Measurements from ENCODE around the gene RAB5A.
"Not testable (repeated sequence)": the region's sequence is repeated elsewhere in the genome, so short reads cannot be mapped to it uniquely, and the experiment has no call there.

RAB5A gene

DNA sequence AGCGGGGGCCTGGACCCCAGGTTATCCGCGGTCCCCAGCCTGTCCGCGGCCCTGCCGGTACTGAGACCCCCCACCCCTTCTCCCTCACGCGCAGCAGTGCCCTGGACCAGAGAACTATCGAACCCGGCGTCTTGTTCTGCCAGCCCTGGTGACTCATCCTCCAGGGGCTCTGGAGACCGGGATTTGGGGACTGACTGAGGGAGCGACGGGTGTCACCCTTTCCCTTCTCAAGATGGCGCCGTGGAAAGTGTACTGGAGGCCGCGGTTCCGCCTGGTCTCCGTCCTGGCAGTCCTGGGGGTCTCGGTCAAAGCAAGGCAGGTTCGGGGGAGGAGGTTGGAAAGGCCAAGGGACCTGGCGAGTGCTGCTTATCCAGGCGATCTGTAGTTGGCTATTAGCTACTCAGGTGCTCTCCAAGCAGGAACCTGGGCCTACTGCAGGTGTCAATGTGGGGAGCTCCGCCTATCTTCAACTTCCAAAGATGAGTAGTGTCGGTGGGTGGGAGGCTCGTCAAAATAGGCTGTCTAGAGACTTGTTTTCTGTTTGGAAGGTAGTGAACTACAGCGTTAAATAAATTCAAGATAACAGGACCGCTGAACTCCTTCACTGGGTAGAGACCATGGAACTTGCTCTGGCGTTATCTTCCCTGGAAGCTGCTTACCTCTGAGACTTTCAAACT lies 790 bp downstream of the RAB5A start:
- DNase-seq (ENCODE audit: low read depth in 2 of 2), result peak; percentile 21 to 44

DNA sequence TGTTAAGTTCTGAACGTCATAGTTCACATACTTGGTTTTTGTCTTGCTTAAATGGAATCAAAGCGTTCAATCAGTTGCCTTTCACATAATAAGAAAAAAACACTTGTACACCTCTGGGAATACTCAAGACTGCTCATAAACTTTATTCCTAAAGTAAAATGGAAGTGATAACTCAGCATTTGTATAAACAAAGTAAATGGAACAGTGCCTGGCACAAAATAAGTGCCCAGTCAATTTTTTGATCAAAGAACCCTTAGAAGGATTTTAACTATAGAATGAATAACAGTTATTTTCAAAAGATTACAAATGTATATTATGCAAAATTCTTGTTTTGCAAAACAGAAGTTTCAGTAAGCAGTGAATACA lies 1.3 kb downstream of the RAB5A start:
- DNase-seq (ENCODE audit: low read depth in 2 of 2), result no peak

DNA sequence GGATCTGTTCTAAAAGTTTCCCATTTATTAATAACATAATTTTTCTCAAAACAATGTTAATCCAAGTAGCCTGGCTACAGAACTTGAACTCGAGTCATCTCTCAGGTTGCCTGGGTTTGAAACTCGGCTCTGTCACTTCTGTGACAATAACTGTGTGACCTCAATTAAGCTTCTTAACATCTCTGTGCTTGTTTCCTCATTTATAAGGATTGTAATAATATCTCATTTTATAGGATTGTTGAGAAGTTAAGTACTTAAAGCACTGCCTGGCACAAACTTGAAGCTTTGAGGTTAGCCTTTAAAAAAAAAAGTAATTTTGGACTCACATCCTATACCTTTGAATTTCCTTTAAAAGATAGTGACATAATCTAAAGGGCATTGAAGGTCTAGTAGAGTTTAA lies 3.4 kb downstream of the RAB5A start:
- DNase-seq (ENCODE audit: low read depth in 2 of 2), result no peak

DNA sequence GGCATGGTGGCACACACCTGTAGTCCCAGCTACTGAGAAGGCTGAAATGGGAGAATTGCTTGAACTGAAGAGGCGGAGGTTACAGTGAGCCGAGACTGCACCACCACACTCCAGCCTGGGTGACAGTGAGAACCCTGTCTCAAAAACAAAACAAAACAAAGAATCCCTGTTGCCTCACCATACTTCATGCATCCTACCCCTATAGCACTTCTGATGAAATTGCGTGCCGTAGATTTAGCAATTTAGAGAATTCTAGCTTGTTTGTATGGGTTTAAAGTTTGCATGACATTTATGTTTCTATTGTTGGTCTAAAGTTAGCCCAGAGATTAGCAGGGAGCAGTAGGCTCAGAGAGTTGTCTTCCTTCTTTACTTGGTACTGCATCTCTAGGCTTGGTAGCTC lies 7.8 kb downstream of the RAB5A start:
- DNase-seq (ENCODE audit: low read depth in 2 of 2), result no peak

DNA sequence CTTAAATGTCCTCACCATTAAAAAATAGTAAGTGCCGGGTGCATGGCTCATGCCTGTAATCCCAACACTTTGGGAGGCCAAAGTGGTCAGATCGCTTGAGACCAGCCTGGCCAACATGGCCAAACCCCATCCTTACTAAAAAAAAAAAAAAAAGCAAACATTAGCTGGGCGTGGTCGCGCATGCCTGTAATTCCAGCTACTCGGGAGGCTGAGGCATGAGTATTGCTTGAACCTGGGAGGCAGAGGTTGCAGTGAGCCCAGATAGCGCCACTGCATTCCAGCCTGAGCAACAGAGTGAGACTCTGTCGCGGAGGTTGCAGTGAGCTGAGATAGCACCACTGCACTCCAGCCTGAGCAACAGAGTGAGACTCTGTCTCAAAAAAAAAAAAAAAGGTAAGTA lies 10.5 kb downstream of the RAB5A start:
- DNase-seq (ENCODE audit: low read depth in 2 of 2), result not testable (repeated sequence)

DNA sequence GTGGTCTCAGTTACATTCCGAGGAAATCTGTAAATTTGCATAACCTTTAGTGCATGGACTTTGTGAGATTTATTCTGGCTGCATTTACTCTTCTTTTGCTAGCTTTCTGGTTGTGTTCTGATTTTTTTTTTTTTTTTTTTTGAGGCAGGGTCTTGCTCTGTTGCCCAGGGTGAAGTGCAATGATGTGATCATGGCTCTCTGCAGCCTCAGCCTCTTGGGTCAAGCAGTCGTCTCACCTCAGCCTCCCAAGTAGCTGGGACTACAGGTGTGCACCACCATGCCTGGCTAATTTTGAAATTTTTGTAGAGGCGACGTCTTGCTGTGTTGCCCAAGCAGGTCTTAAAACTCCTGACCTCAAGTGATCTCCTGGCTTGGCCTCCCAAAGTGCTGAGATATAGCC lies 12.6 kb downstream of the RAB5A start:
- DNase-seq (ENCODE audit: low read depth in 2 of 2), result no peak

DNA sequence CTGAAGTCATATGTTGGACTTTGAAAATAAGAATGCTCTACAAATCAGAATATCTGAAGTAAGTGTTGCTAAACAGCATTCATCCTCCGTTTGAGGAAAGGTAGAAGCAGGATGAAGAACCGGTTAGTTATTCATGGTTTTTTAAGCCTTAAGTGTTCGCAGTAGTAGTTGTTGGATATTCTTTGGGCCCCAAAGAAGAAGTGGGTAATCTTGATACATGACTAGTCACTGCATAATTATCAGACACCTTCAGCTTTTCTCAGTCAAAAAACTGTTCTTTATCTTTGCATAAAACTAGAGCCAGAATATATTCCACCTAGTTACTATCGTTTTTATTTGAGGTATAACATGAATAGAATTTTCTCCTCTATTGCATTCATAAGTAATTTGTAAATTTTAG lies 13.8 kb downstream of the RAB5A start:
- no peak for DNase-seq (ENCODE audit: low read depth in 2 of 2)

DNA sequence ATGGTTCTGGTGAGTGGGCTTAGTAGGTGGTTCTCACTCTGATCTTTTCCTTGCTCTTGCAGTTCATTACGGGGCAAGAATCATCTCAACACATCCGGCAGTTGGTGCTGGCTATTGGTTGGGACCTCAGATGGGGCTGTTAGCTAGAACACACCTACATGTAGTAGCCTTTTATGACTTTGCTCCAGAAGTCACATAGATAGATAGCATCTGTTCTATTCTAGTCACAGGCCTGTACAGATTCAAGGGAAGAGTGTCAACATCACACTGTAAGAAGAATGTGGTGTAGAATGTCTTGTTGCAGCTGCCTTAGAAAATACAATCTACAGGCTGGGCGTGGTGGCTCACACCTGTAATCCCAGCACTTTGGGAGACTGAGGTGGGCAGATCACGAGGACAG lies 15.1 kb downstream of the RAB5A start:
- DNase-seq (ENCODE audit: low read depth in 2 of 2), result no peak

DNA sequence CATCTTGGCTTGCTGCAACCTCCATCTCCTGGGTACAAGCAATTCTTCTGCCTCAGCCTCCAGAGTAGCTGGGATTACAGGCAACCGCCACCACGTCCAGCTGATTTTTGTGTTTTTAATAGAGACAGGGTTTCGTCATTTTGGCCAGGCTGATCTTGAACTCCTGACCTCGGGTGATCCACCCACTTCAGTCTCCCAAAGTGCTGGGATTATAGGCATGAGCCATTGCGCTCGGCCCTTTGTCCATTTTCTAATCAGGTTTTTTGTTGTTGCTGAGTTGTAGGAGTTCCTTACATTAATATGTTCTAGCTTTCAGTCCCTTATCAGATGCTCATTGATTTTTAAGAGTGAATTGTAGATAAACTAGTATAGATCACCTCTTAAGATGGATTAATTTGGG lies 20.3 kb downstream of the RAB5A start:
- DNase-seq (ENCODE audit: low read depth in 2 of 2), result no peak

DNA sequence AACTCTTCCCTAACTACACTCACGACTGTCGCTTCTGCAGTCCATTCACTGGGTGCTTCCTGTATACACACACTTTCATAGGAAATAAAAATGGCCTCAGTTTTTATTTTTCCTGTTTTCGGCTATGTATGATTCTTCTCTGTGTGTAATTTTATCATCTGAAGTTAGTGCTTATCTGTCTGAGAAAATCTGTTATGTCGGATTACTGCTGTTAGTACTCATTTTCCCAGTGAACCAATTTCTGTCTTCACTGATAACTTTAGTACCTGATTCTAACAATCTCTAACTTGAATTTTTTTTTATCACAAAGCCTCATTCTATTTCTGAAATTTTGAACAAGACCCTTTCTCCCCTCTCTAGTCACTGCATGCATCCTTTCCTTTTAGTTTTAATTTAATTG lies 20.9 kb downstream of the RAB5A start:
- no peak for DNase-seq (ENCODE audit: low read depth in 2 of 2)

DNA sequence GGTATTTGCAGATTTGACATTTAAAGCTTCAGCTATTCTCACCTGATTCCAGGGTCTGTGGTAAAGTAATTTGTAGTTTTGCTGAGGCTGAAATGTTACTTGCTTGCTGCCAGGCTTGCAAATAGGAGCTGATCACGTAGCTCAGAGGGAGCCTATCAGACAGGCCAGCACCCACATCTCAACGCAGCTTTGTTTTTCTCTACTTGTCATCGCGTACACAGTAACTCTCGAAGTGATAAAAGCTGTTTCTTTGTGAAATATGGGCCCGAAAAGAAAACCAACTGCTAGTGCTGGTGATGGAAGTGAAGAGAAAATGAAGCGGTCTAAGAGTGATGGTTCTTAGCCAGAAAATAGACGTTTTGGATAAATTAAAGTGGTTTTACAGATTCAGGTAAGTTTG lies 23.4 kb downstream of the RAB5A start:
- no peak for DNase-seq (ENCODE audit: low read depth in 2 of 2)

DNA sequence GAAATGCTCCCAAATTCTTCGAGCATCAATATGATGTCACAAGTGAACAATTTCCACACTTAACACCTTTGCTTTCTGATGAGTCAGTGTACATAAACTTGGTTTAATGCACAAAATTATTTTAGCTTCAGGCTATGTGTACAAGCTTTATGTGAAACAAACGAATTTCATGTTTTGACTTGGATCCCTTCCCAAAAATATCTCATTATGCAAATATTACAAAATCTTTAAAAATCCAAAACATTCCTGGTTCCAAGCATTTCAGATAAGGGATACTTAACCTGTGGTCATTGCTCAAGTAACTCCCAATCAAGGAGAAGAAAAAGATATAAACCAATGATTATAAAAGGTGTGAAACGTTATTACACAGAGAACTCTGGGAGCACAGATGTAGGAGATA lies 25.2 kb downstream of the RAB5A start:
- no peak for DNase-seq (ENCODE audit: low read depth in 2 of 2)

DNA sequence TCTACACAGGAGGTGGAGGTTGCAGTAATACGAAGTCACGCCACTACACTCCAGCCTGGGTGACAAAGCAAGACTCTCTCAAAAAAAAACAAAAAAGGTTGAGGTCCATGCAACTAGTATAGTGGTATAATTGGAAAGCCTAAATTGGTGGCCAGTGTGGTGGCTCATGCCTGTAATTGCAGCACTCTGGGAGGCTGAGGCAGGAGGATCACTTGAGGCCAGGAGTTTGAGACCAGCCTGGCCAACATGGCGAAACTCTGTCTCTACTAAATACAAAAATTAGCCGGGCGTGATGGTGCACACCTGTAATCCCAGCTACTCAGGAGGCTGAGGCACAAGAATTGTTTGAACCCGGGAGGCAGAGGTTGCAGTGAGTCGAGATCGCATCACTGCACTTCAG lies 42.0 kb downstream of the RAB5A start:
- DNase-seq (ENCODE audit: low read depth in 2 of 2), result not testable (repeated sequence)

DNA sequence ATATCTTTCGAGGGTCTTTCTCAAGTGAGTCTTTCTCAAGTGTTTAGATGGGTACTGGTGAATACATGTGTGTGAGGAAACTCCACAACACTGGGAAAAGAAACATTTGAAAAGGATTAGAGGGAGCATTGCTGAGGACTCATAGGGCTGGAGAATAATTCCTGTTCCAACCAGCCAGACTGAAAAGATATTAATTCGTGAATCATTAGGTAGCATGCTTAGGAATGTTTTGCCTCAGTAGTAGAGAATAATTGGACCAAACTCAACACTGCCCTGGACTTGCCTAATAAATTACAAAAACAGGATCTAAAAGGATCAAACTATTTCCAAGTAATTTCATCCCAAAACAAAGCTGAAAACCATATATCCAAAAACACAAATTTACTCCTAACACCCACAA lies 47.9 kb downstream of the RAB5A start:
- no peak for DNase-seq (ENCODE audit: low read depth in 2 of 2)

DNA sequence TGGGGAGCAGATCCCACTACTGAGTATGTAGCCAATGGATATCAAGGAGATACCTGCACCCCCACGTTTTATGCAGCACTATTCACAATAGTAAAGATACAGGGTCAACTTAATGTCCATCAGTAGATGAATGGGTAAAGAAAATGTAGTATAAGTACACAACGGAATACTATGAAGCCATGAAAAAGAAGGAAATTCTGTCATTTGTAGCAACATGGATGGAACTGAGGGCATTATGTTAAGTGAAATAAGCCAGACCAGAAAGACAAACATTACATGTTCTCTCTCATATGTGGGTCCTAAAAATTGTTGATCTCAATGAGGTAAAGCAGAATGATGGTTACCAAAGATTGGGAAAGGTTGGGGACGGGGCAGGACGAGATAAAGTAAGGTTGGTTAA lies 50.6 kb downstream of the RAB5A start:
- DNase-seq (ENCODE audit: low read depth in 2 of 2), result no peak

DNA sequence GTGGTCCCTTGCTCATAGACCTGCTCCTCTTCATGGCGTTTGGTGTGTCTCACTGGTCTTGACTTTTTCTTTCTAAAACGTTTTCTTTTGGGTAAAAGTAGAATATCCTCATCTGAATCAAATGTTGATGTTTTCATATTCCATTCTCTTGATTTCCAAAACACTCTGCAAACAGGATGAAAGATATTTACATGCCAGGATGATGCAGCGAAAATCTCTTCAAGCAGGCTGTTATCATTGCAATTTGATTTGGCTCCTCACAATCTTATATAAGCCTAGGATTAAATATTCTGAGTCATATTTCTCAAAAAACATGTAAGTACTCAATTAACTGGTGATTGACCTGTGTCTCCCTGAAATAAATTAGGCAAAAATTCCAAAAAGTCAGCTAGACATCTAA lies 55.0 kb downstream of the RAB5A start:
- DNase-seq (ENCODE audit: low read depth in 2 of 2), result no peak

DNA sequence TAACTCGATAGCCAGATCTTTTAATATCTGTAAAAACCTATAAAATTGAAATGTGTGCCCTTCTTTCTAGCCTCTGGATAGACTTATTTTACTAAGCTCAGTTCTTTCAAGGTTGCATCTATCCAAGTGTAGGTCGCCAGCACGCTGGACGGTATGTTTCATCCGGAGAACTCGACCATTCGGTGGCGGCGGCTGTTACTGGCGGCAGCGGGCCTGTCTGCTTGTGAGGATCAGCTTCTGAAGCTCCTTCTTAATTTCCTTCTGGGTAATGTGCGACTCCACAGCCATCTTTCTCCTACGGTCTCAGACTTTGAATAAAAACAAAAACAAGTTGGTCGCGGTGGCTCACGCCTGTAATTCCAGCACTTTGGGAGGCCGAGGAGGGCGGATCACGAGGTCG lies 61.1 kb downstream of the RAB5A start:
- no peak for DNase-seq (ENCODE audit: low read depth in 2 of 2)

DNA sequence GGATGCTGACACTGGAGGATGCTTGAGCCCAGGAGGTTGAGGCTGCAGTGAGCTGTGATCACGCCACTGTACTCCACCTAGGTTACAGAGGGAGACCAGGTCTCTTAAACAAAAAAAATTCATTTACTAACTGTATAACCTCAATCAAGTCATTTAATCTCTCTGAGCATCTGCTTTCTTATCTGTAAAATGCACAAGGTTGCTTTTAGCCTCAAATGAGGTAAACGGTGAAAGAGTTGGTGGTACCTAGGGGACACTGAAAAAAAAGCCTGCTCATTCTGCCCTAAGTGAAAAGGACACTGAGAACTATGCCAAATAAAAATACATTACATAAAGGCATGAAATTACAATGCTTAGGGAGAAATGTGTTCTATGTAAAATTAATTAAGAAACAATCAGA lies 61.7 kb downstream of the RAB5A start:
- DNase-seq (ENCODE audit: low read depth in 2 of 2), result no peak

DNA sequence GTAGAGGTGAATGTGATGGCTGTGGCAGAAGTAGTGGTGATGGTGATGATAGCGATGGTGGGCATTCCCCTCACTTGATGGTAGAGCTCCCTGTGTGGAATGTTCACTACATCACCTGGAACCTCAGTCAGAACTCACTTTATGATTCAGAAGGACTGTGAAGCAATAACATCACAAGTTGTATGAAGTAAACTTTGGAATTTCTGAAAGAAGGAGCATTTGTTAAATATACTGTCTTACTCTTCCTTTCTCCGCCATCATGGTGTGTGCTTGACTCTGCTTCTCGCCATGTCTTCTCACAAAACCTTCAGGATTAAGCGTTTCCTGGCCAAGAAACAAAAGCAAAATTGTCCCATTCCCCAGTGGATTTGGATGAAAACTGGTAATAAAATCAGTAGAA lies 65.3 kb downstream of the RAB5A start, which contains the start of gene PP2D1:
PP2D1 (minus strand) TSS at position 101 of the 400 bp plus-strand sequence. CDS start 192 bp downstream, outside the sequence.
- no peak for DNase-seq (ENCODE audit: low read depth in 2 of 2)

DNA sequence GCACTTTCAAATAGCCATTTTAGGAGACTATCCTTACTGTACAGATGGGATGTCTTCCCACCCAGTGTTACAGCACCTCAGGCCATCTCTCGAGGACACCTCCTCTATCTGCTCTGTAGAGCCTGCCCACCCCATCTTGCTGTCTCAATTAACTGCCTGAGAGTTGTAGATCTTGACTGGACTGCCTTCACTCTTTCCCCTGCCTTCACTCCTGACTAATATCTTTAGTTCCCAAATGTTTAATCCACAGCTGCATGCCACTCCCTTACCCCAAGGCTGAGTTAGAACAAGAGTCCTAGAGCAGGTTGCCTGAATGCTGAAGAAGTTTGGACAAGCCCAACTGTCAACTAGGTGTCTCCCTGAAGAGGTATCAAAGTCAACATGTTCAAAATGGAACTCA lies 66.5 kb downstream of the RAB5A start:
- no peak for DNase-seq (ENCODE audit: low read depth in 2 of 2)

DNA sequence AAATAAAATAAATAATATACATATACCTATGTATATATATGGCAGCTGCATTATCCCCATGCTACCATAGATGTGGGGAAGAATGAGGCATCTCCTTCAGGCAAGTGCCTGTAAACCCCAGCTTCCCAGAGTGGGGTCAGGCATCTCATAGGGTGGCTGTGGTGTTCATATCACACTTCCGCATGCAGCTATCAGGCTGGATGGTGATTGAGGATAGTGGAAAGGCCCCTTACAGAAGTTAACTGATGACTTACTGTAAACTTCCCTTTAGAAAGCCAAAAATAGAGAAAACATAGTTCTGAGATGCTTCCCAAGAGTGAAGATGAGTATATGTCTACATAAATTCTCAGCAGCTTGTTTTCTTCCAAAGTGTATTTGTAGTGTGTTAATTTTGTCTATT lies 68.6 kb downstream of the RAB5A start:
- no peak for DNase-seq (ENCODE audit: low read depth in 2 of 2)

DNA sequence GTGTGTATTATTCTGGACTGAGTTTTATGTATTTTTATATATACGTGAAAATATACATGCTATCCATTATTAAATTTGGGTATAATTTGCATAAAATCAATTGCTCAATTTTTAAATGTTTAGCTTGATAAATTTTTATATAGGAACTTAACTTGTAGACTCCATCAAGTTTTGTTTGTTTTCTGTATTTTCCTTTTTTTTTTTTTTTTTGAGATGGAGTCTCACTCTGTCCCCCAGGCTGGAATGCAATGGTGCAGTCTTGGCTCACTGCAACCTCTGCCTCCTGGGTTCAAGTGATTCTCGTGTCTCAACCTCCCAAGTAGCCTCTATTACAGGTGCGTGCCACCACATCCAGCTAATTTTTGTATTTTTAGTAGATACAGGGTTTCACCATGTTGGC lies 69.2 kb downstream of the RAB5A start:
- DNase-seq (ENCODE audit: low read depth in 2 of 2), result not testable (repeated sequence)

DNA sequence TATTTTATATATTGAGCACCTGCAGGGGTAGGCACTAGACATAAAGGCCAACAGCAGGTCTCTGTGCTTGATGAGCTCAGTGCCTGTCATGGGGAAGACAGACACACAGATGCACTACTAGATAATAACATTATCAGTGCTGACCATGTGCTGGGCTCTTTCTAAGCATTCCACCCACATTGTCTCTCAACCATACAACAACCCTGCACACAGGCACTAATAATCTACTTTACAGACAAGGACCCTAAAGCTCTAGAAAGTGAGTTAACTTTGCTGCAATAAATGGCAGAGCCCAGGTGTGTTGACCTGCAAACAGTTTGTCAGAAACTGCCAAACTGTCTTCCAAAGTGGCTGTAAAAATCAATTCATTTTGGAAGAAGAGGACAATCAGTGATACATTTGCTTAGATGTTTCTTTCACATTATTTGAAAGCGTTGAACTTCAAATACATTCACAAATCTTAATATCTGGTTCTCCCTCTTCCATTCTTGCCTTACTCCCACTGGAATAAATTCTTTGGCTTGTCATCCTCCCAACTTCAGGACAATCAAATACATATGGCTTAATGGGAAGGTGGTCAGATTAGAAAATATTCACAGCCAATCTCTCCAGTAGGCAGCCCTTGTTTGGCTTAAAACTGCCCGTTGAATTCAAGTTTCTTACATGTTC lies 76.2 kb downstream of the RAB5A start:
- DNase-seq (ENCODE audit: low read depth in 2 of 2), result no peak

All from stimulated activated CD8-positive, alpha-beta memory T cell treated with anti-CD3 and anti-CD28 coated beads, Interleukin-15, amount 100 ng/mL, for 4 hours (primary cell).